ENCODE data around the gene NUDT22.

Gene NUDT22

DNA sequence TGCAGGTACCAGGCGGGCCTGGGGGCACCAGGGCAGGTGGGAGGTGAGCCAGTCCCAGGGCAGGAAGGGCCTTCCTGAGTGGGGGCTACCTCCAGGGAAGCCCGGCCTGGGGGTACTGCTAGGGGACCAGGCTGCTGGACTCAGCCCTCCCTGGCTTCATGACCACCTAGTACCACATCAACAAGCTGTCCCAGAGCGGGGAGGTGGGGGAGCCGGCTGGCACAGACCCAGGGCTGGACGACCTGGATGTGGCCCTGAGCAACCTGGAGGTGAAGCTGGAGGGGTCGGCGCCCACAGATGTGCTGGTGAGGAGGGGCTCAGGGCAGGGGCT lies 6.8 kb upstream of the NUDT22 start:
- Mint-ChIP-seq H3K4me3 (no peak overlapping the region), H3K27ac (no peak overlapping the region), H3K9me3 (no peaks in the 10 kb centered on the region), H3K4me1 (peaks cover 13% of the 10 kb centered on the region), H3K36me3 (peaks cover 8% of the 10 kb centered on the region), H3K27me3 (no peaks in the 10 kb centered on the region)

DNA sequence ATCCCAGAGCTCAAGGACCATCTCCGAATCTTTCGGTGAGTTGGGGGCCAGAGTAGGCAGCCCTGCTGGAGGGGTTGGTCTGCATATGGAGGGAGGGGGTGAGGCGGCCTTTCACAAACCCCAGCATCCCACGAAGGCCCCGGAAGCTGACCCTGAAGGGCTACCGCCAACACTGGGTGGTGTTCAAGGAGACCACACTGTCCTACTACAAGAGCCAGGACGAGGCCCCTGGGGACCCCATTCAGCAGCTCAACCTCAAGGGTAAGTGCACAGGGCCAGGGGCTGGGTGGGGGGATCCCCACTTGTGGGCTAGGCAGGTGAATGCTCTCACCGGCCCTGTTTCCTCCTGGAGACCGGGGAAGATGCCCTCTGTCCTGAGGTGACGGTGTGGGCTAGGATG lies 6.3 kb upstream of the NUDT22 start:
- no peak overlapping the region for H3K4me3 Mint-ChIP-seq
- H3K27me3 Mint-ChIP-seq, result no peaks in the 10 kb centered on the region
- H3K4me1 Mint-ChIP-seq, result peaks cover 15% of the 10 kb centered on the region
- H3K9me3 Mint-ChIP-seq, result no peaks in the 10 kb centered on the region
- H3K36me3 Mint-ChIP-seq, result peaks cover 8% of the 10 kb centered on the region
- no peak overlapping the region for H3K27ac Mint-ChIP-seq

DNA sequence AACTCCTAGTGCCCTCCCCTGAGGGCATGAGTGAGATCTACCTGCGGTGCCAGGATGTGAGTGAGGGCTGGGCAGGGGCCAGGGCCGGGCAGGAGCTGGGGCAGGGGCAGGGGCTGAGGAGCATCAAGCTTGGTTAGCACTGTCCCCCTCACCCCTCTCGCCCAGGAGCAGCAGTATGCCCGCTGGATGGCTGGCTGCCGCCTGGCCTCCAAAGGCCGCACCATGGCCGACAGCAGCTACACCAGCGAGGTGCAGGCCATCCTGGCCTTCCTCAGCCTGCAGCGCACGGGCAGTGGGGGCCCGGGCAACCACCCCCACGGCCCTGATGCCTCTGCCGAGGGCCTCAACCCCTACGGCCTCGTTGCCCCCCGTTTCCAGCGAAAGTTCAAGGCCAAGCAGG lies 5.8 kb upstream of the NUDT22 start:
- H3K27ac Mint-ChIP-seq, result no peak overlapping the region
- H3K36me3 Mint-ChIP-seq, result peaks cover 4% of the 10 kb centered on the region
- no peak overlapping the region for H3K4me3 Mint-ChIP-seq
- no peaks in the 10 kb centered on the region for H3K9me3 Mint-ChIP-seq
- peaks cover 15% of the 10 kb centered on the region for H3K4me1 Mint-ChIP-seq
- no peaks in the 10 kb centered on the region for H3K27me3 Mint-ChIP-seq

DNA sequence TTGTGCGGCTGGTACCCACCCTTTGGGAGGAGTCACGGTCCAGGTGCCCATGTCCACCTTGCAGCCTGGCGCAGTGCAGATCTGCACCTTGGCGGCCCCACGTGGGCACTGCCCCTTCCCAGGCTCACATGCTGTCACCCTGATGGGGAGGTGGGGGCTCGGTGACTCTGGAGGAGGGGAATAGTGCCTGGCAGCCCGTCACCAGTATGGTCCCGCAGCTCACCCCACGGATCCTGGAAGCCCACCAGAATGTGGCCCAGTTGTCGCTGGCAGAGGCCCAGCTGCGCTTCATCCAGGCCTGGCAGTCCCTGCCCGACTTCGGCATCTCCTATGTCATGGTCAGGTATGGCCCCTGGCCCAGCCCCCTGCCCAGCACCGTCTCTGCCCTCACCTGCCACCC lies 5.3 kb upstream of the NUDT22 start:
- Mint-ChIP-seq H3K36me3 (peaks cover 4% of the 10 kb centered on the region), H3K4me3 (no peak overlapping the region), H3K9me3 (no peaks in the 10 kb centered on the region), H3K27ac (no peak overlapping the region), H3K4me1 (peaks cover 17% of the 10 kb centered on the region), H3K27me3 (no peaks in the 10 kb centered on the region)

DNA sequence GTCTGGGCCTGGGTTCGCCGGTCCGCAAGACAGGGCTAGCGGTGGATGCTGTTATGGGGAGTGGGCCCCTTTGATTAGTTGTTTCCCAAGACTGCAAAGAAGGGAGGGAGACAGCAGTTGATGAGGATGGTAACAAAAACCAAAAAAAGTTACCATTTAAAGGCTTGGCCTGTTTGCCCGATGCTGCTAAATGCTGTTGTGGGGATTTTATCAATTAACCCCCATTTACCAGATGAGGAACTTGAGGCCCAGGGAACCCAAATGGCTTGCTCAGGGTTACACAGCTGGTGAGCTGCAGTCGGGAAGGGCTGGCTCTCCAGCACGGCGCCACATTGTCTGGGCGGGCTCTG lies 3.4 kb upstream of the NUDT22 start:
- Mint-ChIP-seq H3K36me3 (no peaks in the 10 kb centered on the region), H3K4me3 (no peak overlapping the region), H3K27ac (no peak overlapping the region), H3K9me3 (no peaks in the 10 kb centered on the region), H3K27me3 (no peaks in the 10 kb centered on the region), H3K4me1 (peaks cover 22% of the 10 kb centered on the region)

DNA sequence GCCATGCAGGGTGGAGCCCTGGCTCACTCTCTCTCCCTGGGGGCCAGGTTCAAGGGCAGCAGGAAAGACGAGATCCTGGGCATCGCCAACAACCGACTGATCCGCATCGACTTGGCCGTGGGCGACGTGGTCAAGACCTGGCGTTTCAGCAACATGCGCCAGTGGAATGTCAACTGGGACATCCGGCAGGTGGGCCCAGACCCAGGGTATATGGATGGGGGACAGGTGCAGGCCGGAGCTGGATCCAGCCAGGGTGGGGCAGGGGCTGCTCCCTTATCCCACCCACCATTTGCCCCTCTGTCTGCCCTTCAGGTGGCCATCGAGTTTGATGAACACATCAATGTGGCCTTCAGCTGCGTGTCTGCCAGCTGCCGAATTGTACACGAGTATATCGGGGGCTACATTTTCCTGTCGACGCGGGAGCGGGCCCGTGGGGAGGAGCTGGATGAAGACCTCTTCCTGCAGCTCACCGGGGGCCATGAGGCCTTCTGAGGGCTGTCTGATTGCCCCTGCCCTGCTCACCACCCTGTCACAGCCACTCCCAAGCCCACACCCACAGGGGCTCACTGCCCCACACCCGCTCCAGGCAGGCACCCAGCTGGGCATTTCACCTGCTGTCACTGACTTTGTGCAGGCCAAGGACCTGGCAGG lies 2.9 kb upstream of the NUDT22 start:
- Mint-ChIP-seq H3K36me3 (no peaks in the 10 kb centered on the region), H3K27ac (no peak overlapping the region), H3K27me3 (no peaks in the 10 kb centered on the region), H3K4me1 (peaks cover 25% of the 10 kb centered on the region), H3K4me3 (no peak overlapping the region), H3K9me3 (no peaks in the 10 kb centered on the region)

DNA sequence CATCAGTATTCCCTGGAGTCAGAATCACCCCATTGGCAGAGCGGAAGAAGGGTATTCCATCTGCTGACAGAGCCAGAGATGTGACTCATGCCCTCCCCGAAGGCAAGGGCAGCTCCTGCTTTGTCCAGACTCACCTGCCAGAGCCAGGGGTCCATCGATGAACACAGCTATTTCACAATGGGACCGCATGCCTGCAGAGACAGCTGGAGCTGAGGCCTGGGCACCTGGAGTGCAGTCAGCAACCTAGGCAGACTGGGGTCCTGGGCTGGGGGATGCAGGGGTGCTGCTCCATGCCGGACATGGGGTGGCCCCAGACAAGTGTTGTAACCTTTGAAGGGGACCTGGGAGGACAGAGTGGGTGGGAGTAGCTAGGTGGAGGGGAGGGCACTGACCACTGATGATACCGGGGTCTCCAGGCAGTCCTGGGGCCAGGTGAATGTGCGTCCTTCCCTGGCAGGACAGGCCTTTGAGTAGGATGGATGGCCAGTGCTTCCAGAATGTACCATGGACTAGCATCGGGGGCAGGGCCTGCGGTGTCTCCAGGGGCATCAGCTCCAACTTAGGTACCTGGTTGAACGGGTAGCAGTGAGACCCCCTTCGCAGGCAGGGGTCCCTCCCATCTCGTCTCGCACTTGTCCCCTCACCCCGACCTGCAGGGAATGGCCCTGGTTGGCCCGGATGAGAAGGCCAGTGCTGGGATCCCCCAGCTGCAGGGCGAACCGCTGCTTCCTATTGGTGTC lies 1.8 kb upstream of the NUDT22 start:
- H3K27ac Mint-ChIP-seq, result peak overlapping the region; percentile 17
- H3K27me3 Mint-ChIP-seq, result no peaks in the 10 kb centered on the region

DNA sequence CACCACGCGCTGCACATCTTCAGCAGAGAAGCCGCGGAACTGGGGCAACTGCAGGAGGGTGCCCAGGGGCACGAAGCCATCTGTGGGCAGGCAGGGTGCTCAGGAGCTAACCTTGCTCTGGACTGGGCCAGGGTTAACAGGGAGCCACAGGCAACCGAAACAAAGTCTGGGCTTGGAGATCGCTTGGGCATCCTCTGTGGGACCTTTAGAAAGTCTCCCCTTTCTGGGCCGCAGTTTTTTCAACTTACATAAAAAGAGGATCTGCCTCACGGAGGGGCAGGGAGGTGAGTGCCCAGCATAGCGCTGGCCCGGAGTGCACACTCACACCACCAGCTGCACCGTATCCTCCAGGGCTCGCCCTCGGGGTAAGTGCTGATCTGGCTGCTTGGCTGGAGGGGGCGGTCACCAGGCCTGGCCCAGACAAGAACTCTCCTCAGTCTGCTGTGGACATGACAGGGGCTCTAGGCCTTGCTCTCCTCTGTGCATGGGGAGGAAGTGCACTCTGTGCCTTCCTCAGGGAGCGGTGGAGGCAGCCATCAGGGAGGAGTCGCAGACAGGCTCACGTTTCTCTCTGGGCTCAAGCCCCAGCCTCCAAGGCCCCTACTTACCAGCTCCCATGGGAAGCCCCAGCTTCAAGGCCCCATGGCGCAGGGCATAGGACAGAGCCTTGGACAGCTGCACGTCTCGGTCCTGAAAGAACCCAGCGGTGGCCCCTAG lies 1.0 kb upstream of the NUDT22 start:
- no peaks in the 10 kb centered on the region for H3K36me3 Mint-ChIP-seq
- peak overlapping the region; percentile 74 for H3K27ac Mint-ChIP-seq
- H3K4me3 Mint-ChIP-seq, result peak overlapping the region; percentile 87
- H3K9me3 Mint-ChIP-seq, result no peaks in the 10 kb centered on the region
- H3K27me3 Mint-ChIP-seq, result no peaks in the 10 kb centered on the region
- H3K4me1 Mint-ChIP-seq, result peaks cover 35% of the 10 kb centered on the region

More for the DNA sequence above, 1.8 kb upstream of the NUDT22 start:
- H3K9me3 Mint-ChIP-seq, result no peaks in the 10 kb centered on the region
- no peaks in the 10 kb centered on the region for H3K36me3 Mint-ChIP-seq
- peaks cover 28% of the 10 kb centered on the region for H3K4me1 Mint-ChIP-seq
- H3K4me3 Mint-ChIP-seq, result peak overlapping the region; percentile 87

DNA sequence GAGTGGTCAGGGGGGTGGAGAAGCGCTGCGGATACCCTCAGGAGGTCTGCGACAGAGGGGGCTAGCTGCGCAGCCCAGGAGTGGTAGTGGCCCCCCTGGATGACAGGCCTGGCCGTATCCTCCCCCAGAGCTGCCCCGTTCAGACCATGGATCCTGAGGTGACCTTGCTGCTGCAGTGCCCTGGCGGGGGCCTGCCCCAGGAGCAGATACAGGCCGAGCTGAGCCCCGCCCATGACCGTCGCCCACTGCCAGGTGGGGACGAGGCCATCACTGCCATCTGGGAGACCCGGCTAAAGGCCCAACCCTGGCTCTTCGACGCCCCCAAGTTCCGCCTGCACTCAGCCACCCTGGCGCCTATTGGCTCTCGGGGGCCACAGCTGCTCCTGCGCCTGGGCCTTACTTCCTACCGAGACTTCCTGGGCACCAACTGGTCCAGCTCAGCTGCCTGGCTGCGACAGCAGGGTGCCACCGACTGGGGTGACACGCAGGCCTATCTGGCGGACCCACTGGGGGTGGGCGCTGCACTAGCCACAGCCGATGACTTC lies 505 bp downstream of the NUDT22 start:
- peak overlapping the region; percentile 87 for H3K4me3 Mint-ChIP-seq
- H3K9me3 Mint-ChIP-seq, result no peaks in the 10 kb centered on the region
- H3K36me3 Mint-ChIP-seq, result no peaks in the 10 kb centered on the region
- H3K27ac Mint-ChIP-seq, result peak overlapping the region; percentile 62
- peaks cover 40% of the 10 kb centered on the region for H3K4me1 Mint-ChIP-seq
- H3K27me3 Mint-ChIP-seq, result no peaks in the 10 kb centered on the region

DNA sequence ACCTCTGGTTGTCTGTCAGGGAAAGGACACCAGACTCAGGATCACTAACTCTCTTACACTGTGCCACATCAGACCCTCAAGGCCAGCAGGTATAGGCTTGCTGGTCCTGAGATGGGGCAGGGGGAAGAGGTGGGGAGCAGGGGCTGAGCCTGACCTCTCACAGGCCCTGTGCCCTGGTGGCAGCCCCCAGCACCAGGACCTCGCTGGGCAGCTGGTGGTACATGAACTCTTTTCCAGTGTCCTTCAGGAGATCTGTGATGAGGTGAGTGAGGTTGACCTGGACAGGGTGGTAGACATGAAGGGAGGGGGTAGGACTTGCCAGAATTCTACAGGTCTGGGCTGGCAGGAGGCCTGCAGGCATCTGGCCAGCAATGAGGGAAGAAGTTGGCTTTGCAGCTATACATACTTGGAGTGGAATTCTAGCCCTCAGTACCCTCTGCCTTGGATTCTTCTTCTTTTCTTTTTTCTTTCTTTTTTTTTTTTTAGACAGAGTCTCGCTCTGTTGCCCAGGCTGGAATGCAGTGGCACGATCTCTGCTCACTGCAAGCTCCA lies 1.4 kb downstream of the NUDT22 start:
- H3K36me3 Mint-ChIP-seq, result no peaks in the 10 kb centered on the region
- H3K4me1 Mint-ChIP-seq, result peaks cover 49% of the 10 kb centered on the region
- H3K27me3 Mint-ChIP-seq, result no peaks in the 10 kb centered on the region
- peak overlapping the region; percentile 87 for H3K4me3 Mint-ChIP-seq
- H3K27ac Mint-ChIP-seq, result peak overlapping the region; percentile 55
- H3K9me3 Mint-ChIP-seq, result no peaks in the 10 kb centered on the region

DNA sequence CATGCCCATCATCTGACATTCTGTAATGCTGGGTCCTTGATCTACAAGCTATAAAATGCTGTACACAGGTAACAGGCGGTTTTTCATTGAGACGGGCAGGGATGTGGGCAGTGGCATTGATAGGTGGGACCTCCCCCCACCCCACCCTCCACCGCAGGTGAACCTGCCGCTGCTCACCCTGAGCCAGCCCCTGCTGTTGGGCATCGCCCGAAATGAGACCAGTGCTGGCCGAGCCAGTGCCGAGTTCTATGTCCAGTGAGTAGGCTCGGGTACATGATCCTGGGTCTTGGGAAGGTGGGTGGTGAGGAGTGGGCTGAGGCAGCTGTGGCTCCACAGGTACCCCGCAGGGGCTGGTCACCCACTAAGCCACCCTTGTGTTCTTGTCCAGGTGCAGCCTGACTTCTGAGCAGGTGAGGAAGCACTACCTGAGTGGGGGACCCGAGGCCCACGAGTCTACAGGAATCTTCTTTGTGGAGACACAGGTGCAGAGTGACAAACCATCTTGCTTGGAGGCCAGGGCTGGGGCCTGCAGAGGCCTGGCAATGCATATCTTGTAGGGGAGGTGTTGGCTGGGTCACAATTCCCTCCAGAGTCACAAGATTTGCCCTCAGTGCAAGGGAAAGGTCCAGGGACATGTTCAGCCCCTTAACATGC lies 3.1 kb downstream of the NUDT22 start:
- H3K27me3 Mint-ChIP-seq, result no peaks in the 10 kb centered on the region
- peaks cover 62% of the 10 kb centered on the region for H3K4me1 Mint-ChIP-seq
- no peaks in the 10 kb centered on the region for H3K9me3 Mint-ChIP-seq
- no peak overlapping the region for H3K27ac Mint-ChIP-seq
- no peaks in the 10 kb centered on the region for H3K36me3 Mint-ChIP-seq
- H3K4me3 Mint-ChIP-seq, result peak overlapping the region; percentile 87

DNA sequence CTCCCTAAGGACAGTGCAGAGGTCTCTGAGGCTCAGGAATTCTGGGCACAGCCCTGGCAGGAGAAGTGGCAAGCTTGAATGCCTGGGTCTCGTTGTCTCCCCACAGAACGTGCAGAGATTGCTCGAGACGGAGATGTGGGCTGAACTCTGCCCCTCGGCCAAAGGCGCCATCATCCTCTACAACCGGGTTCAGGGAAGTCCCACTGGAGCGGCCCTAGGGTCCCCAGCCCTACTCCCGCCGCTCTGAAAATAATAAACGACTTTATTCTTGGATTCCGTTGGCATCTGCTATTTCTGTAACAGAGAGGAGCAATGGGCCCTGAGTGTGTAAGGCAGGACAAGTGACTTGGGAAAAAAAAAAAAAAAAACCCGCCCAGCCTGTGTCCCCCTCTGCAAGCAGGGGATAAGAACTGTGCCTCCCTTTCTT lies 3.7 kb downstream of the NUDT22 start:
- H3K4me3 Mint-ChIP-seq, result peak overlapping the region; percentile 87
- H3K27ac Mint-ChIP-seq, result peak overlapping the region; percentile 77
- H3K4me1 Mint-ChIP-seq, result peaks cover 60% of the 10 kb centered on the region

DNA sequence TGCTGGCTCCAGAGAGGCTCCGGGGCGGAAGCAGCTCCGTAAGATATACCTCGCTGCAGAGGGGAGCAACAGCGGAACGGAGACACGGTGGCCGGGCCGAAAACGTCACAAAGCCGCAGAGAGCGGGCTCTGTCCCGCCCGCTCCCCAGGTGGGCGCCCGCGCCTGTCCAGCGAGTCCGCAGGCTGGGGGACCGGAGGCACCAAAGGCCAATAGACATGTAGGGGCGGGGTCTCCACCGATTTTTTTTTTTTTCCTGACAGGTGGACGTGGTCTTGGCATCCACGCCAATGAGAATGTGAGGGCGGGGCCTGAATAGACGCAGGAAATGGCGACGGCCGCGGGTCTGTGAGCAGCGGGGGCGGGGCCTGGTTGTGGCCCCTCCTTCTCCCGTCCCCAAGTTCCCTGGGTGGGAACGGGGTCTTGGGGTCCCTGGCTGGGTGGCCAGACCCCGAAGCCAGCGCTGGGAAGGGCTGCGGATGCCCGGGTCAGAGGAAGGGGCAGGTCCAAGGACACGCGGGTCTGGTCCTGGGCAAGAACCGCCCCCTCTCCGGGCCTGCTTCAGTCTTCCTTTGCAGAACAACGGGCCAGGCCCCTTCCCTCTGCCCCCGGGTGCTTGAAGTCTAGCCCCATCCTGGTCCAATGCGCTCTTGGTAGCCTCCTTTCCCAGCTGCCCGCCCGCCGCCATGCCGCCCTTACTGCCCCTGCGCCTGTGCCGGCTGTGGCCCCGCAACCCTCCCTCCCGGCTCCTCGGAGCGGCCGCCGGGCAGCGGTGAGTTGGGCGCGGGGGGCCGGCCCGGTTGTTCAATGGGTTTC lies 4.3 kb downstream of the NUDT22 start, which contains the start of gene DNAJC4:
Gene DNAJC4, plus strand, starts transcription at position 378 of the 814 bp plus-strand sequence. Its CDS starts 307 bp downstream, at position 685.
- Mint-ChIP-seq H3K27me3 (no peaks in the 10 kb centered on the region), H3K4me3 (peak within 1 kb of the TSS; percentile 87), H3K27ac (peak within 1 kb of the TSS; percentile 77), H3K36me3 (no peaks in the 10 kb centered on the region), H3K4me1 (peaks cover 58% of the 10 kb centered on the region), H3K9me3 (no peaks in the 10 kb centered on the region)

More for the DNA sequence above, 3.7 kb downstream of the NUDT22 start:
- Mint-ChIP-seq H3K9me3 (no peaks in the 10 kb centered on the region), H3K27me3 (no peaks in the 10 kb centered on the region), H3K36me3 (no peaks in the 10 kb centered on the region)

DNA sequence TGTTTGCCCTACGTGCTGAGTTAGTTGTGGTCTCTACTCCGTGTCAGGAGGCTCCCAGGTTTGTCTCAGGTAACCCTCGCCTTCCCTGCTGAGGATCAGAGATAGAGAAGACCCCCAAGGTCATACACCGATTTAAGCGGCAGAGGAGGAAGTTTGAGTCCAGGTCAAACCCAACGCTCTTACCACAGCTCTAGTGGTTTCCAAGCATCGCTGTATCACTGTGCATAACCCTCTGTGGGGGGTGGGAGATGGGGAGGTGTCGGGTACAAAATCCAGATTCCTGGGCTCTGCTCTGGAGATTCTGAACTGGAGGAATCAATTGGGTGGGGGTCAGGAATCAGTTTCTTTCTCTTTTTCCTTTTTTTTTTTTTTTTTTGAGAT lies 4.9 kb downstream of the NUDT22 start:
- peaks cover 60% of the 10 kb centered on the region for H3K4me1 Mint-ChIP-seq
- H3K4me3 Mint-ChIP-seq, result peak overlapping the region; percentile 87
- no peak overlapping the region for H3K27ac Mint-ChIP-seq
- H3K27me3 Mint-ChIP-seq, result no peaks in the 10 kb centered on the region
- no peaks in the 10 kb centered on the region for H3K9me3 Mint-ChIP-seq
- H3K36me3 Mint-ChIP-seq, result no peaks in the 10 kb centered on the region

All from activated naive CD4-positive, alpha-beta T cell treated with anti-CD3 and anti-CD28 coated beads, Interleukin-2, amount 50 U/mL, for 24 hours (primary cell).